Fibroblast of skin of back (primary cell): ENCODE measurements around the gene CMSS1.
"Not testable (repeated sequence)": the region's sequence is repeated elsewhere in the genome, so short reads cannot be mapped to it uniquely, and the experiment has no call there.

Source experiments
- DNase-seq: peaks from one replicate; pipeline ENCODE4 v3.0.0-alpha.2; 2013

CMSS1 gene

GRCh38 chr3:99818818-99819217 is 1.2 kb downstream of the CMSS1 start:
- DNase-seq, result no peak

DNA sequence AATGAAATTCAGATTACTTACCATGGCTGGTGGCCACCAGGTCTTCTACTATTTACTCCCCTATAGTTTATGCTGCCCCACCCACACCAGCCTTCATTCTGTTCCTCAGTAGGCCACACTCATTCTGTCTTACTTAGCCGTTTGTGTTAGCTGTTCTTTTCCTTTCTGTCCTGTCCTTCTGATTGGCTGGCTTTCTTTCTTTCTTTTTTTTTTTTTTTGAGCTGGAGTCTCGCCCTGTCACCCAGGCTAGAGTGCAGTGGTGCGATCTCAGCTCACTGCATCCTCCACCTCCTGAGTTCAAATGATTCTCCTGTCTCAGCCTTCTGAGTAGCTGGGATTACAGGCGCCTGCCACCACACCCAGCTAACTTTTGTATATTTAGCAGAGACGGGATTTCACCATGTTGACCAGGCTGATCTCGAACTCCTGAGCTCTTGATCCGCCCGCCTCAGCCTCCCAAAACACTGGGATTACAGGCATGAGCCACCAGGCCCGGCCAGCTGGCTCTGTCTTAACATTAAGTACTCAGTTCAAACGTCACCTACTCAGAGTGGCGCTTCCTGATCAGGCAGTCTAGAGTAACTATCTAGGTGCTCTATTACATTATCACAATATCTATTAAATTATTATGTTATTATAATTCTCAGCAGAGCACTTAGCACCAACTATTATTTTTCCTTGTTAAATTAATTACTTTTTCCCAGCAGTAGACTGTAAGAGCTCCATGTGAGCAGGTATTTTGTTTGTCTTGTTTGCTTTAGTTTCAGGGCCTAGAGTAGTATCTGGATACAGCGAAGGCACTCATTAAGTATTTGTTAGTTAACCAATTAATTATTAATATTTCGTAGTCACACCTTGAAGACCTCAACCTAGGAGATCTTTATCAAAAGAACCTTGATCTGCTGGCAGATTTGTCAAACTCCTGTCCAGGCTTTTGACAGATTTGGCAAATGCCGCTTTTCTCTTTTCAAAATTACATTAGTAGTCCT is 6.4 kb downstream of the CMSS1 start:
- DNase-seq, result no peak

DNA sequence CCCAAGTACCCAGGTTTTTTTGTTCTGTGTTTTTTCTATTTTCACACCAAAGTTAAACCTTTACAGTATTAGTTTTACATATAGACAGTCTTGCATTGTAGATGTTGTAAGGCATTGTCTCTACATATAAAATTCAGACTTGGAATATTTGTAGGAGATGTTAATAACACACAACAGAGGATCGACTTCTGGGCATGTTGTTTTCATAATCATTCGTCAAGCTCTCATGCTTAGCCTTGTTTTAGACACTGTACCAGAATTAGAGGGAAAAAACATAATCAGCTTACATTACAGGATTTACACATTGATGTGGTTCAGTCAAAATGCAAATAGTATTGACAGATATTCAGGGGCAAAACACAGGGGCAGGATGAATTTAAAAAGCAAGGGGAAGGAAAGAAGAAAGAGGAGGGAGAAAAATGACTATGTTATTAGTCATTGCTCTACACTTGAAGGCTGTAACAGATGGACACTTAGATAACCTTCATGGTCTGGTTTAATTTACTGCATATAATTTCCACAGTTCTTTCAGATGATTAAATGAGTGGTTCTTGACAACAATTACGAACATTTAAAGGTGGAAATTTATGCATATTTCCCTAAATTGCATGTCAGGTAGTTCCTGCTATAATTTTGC is 7.5 kb downstream of the CMSS1 start:
- DNase-seq, result peak; percentile 45

GRCh38 chr3:99829844-99830243 is 12.2 kb downstream of the CMSS1 start:
- no peak for DNase-seq

GRCh38 chr3:99833617-99834205 is 16.0 kb downstream of the CMSS1 start:
- no peak for DNase-seq

DNA sequence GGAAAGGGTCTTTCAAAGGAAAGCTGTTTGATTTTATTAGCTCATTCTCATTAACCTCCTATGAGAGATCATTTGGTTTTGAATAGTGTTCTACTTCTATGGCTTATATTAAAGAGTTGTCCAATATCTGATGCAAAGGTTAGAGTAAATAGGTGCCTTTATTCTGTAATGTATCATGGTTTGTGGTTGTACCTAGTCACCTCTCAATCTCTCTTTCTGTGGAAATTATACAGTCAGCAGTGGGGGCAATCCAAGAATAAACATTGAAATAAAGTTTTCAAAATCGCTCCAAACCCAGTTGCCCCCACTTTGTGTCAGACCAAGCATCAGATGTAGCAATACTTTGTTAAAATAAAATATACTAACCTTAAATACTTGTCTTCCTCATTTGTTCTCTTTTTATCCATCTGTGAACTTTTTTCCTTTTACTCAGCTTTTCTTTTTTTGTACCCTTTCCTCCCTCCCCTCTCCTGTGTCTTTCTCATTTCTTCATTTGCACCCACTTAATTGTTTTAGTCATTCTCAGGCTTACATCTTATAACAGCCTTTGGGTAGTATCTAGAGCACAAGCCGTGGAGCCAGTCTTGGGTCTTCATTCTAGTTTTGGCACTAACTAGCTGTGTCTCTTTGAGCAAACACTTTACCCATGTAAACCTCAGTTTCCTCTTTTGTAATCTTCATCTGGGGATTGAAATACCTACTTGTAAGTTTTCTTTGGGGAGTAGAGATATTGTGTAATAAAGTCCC is 16.7 kb downstream of the CMSS1 start:
- no peak for DNase-seq

- no peak for DNase-seq
These were observed 19.0 kb downstream of the CMSS1 start for GRCh38 chr3:99836681-99837080.

DNA sequence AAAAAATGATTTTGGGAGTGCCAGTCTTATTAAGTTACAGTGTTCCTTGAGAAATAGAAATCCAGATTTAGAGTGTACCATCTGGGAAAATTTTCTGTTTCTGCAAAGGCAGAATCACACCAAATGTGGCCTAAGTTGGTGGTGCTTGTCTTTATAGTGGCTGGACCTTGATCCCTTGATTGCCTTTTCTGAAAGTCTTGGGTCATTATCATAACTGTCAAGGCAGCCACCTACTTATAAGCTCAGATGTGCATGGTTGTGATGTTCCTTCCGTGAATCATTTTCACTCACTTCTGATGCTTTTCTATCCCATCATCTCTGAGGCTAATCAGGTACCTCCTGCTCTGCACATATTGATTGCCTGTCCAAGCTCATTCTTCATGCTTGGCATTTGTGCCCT is 20.1 kb downstream of the CMSS1 start:
- no peak for DNase-seq

DNA sequence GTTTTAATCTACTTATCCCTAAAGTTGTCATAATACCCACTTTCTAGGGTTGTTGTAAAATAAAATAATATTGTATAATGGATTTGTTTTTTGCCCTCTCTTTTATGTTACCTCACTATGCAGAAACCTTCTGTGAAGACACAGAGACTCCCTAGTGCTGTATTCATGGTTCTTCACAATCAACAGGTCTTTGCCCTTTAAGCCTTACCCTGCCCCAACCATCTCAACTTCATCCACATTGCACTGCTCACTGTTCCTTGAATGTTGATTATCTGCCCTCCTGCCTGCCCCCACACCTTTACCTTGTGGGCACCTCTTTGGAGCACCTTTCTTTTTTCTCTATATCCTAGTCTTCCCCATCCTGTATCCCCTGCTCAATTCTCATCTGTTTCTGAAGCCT is 21.1 kb downstream of the CMSS1 start:
- no peak for DNase-seq

- no peak for DNase-seq
These were observed 22.0 kb downstream of the CMSS1 start for GRCh38 chr3:99839613-99840012.

- not testable (repeated sequence) for DNase-seq
These were observed 24.3 kb downstream of the CMSS1 start for GRCh38 chr3:99841949-99842348.

DNA sequence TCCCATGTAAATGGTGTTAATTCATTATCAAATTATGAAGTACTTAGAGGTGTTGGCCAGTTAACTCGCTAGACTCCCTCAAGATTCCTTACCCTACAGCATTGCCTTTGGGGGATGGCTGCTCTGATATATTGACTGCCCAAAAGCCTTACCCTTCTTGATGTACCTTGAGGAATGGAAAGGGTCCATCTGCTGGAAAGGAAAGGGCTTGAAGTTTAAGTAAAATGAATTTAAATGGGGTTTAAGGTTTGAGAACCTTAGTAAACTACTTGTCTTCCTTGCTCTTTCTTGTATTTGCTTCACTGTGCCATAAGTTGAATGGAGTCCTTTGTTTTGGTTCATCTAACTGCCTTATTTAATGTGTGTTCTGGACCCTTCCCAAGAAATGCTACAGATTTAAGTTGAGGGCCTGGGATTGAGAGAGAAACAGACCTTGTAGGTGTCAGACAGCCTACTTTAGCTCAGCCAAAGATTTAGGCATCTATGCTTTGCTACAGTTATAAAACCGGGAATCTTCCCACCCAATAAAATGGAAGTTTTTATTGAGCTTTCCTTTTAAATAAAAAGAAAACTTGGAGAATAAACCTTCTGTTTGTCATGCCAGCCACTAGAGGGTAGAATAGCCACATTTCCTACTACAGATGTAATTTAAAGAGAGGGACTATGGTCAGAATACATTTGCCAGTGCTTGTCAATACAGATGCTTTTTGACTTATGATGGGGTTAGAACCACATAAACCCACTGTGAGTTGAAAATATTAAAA is 25.3 kb downstream of the CMSS1 start:
- DNase-seq, result peak; percentile 66

DNA sequence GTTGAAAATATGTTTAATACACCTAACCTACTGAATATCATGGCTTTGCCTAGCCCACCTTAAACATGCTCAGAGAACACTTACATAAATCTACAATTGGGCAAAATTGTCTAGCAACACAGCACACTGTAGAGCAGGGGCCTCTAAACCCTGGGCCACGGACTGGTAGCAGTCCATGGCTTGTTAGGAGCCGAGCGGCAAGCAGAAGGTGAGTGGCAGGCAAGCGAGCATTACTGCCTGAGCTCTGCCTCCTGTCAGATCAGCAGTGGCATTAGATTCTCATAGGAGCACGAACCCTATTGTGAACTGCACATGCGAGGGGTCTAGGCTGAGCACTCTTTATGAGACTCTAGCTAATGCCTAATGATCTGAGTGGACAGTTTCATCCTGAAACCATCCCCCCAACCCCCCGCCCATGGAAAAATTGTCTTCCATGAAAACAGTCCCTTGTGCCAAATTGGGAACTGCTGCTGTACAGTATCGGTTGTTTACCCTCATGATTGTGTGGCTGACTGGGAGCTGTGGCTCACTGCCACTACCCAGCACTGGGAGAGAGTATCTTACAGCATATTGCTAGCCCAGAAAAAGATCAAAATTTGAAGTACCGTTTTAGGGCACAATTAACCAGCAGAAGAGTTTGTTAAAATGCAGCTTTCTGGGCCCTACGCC is 26.1 kb downstream of the CMSS1 start:
- DNase-seq, result no peak

DNA sequence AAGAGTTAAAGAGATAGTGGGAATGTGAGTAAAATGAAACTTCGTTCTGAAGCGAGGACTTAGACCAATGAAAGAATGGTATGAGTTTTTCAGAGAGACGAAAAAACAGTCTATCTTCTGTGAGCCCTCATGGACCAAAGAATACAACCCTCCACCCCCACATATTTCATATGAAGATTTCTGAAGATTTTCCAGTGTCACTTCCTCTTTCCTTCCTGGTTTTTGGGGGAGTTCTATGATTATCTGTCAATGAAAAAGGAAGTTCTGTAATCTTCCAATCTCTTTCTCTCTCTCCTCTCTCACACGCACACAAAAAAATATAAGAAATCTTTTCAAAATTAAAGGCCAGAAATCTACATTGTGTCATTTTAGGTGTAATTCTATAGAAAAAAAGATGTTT is 27.7 kb downstream of the CMSS1 start:
- no peak for DNase-seq

DNA sequence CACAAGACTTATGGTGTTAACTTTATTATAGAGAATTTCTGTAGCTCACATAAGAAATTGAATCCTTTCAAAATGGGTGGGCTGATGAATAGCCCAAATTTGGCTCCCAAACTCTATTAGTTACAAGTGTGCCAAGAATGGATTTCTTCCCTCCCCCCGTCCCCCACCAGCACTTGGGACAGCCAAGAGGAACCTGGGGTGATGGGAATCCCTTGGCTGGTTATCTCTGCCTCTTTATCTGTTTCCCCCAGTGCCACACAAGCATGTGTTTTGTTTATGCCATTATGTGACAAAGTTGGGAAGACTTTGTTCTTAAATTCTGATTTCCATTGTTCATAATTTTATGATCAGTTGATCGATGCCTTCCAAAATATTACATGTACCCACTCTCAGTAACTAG is 28.3 kb downstream of the CMSS1 start:
- DNase-seq, result no peak

GRCh38 chr3:99846477-99847160 is 29.0 kb downstream of the CMSS1 start:
- no peak for DNase-seq

DNA sequence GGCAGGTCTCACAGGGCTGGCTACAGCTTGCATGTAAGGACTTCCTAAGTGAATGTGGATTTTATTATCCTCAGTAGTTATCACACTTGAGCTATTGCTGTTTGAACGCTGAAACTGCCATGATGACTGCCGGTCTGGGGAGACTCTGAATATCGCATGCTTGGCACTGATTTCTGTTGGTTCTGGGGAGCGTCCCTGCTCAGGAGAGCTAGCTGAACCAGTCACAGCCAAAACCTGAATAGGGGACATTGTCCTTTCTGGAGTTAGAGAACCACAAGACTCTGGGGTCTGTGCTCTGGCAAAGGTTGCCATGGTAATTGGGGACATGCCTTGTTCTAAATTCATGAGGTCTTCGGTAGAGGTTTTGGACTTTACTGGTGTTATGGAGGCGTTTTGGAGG is 30.8 kb downstream of the CMSS1 start:
- no peak for DNase-seq

DNA sequence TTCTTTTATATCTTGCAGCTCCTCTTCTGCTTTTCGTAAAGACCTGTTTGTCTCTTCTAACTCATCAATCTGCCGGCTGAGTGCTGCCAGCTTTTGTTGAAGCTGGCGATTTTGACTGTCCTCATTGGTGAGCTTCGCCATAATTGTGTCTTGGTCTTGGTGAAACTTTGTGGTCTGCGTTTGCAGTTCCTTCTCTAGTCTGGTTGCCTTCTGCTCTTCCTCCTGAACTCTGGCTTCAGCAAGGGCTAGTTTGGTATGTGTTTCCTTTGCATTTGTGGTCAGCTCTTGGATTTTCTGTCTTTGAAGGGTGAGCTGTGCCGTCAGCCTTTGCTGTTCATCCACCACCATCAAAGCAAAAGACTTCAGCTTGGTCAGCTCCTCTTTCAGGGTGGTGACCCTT is 32.9 kb downstream of the CMSS1 start:
- no peak for DNase-seq

DNA sequence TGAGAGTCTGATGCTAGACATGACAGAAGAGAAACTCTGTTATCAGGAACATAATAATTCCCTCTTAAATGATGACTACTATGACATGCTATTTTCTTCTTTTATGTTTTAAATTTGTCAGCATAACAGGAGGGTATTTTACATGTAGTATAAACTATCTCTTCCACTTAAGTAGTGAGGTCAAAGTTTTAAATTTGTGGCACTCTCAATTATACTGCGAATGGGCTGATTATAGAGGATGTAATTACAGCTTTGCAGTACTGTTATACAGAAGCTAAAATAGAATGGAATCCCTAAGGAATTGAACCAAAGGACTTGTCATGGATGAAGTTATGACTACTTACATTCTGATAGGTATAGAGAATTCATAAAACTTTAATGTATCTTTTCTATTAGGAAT is 34.3 kb downstream of the CMSS1 start:
- DNase-seq, result no peak

DNA sequence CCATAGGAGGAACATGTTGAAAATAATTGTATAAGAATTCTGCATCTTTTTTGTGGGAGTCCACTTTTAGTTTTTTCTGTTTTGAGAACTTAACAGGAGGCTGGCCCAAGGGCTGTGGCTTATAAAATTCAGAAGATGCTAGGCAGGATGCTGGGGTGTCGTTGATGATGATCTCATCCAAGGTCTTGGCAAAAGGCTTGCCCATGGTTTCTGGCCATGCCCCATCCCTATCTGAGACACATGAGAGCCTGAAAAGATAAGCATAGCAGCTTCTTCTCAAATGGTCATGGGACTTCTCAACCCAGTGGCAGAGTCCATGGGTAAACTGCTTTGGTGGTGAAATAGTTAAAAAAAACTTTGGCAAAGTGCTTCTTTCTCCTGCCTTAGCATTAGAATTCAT is 35.2 kb downstream of the CMSS1 start:
- DNase-seq, result no peak

- no peak for DNase-seq
These were observed 37.2 kb downstream of the CMSS1 start for GRCh38 chr3:99854756-99855298.
